ENCODE results near the gene DERL2.
"Not testable (repeated sequence)": the region's sequence is repeated elsewhere in the genome, so short reads cannot be mapped to it uniquely, and the experiment has no call there.

DERL2 gene

DNA sequence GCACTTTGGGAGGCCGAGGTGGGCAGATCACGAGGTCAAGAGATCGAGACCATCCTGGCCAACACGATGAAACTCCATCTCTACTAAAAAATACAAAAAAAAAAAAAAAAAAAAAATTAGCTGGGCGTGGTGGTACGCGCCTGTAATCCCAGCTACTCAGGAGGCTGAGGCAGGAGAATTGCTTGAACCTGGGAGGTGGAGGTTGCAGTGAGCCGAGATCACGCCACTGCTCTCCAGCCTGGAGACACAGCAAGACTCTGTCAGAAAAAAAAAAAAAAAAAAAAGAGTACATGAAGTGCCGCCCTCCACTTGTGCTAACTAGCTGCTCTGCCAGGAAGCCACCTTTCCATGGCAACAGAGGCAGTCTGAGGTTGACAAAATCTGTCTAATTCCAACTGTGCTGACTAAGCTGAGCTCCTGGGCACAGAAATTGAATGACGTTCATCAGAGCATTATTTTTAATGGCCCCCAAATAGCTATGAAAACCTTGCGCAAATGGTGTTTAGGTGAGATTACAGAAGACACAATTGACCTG, 50.1 kb downstream of the DERL2 start:
- DNase-seq = peak; percentile 45

DNA sequence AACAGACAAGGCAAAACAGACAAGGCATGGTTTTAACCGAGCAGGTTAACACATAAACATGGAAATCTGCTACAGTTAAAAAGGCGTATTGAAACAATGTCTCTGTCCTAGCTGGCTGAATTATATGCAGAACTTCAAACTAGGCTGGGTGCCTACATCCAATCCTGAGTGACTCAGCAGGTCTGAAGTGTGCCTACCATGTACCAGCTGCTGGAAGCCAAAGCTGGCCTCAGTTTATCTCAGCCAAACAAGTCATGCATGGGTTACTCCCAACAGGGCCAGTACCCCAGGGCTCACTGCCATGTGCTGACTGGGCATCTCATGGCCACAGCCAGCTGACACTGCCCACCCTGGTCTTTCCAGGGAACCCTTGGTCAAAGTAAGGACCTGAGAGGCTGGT, 51.0 kb downstream of the DERL2 start:
- no peak for DNase-seq

DNA sequence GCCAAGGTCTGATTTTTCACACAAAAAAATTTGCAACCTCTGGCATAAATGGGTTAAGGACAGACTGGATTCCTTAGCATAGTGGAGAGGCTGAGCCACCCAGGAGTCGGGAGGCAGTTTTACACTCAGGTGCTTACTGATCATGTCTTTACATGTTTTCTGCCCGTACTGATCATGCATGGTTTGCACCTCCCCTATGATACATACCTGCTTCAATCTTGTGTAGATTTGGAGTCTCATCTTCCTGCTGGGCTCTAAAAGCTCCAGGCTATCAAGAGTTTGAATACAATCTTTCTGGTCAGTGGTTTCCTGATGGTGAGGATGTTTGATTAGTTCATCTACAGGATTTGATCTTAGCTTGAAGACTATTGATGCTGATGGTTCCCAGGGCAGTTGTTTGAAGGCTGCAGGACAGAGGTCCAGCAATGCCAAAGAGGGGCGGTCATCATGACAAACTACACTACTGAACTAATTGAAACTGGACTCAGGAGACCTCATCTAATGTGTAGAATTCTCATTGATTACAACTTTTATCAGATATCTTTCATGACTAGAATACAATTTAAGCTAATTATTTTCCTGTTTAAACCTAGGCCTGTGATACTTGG, 53.9 kb downstream of the DERL2 start:
- DNase-seq = no peak

DNA sequence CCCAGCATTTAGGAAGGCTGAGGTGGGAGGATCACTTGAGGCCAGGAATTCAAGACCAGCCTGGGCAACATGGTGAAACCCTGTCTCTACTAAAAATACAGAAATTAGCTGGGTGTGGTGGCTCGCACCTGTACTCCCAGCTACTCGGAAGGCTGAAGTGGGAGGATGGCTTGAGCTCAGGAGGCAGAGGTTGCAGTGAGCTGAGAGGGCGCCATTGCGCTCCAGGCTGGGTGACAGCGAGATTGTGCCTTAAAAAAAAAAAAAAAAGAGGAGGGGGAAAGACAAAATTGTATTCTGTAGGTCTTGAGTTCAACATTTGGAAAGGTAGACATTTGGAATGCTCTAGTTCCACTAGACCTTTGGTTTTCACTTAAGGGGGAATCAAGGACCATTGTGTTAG, 54.7 kb downstream of the DERL2 start:
- DNase-seq = not testable (repeated sequence)

DNA sequence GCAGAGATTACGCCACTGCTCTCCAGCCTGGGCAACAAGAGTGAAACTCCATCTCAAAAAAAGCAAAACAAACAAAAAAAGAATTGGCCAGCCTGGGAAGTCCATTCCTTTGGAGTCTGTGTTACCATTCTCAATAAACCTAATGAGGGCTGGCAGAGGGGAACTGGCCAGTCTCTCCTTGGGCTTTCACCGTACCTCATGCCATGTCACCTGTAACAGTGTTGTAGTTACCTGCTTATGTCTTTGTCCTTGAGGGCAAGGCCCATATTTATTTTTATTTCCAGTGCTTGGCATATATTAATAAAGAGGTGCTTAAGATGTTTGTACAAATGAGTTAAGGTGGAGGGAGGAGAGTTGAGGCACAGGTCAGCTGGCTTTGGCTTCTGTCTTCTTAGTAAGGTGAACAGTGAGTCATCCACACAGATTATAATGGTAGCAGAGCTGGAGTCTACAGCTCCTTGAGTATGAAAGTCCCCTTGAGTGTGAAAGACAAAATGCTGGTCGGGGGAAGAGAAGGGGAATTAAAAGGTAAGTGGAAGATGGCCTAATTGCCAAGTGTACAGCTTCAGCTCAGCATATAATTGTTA, 55.5 kb downstream of the DERL2 start:
- DNase-seq = no peak

DNA sequence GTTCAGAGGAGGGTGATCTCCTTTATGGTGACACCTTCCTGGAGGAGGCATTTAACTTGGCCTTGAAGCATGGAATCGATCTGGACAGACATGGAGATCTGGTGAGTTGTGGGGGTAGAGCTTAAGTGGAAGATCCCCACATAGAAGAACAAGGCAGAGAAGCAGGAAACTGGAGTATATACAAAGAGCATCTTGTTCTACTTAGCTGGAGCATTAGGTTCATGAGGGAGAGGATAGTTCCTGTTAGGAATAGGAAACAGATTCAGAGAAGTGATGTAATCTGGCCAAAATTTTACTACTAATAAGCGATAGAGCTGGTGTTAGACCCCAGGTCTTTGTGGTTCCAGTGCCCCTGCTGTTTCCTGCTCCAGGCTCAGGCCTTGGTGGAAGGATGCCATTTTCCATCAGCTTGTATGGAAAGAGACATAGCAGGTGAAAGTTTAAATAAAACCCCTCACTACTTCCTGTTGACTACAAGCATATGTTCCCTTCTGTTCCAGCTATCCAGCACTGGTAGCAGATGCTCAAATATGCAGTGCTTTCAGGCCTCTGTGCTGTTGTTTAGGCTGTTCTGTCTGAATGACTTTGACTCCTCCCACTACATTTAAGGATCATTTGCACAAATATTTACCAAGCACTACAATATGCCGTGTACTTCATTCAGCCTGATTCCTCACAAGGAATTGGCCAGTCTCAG, 56.6 kb downstream of the DERL2 start:
- no peak for DNase-seq

DNA sequence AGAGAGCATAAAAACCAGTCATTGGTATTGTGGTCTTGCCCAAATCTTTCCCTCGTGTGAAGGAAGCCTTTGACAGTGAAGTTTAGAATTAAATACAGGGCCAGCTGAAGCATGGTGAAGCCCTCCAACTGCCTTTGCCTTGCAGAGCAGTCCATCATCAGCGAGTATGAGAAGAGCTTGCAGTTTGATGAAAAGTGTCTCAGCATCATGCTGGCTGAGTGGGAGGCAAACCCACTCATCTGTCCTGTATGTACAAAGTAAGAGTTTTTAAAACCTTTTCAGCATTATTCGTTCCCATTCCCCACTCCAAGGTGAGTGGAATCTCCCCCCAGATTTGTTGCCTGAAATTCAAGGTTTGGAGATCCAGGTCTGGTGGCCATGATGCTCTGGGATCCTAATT, 60.2 kb downstream of the DERL2 start:
- no peak for DNase-seq

DNA sequence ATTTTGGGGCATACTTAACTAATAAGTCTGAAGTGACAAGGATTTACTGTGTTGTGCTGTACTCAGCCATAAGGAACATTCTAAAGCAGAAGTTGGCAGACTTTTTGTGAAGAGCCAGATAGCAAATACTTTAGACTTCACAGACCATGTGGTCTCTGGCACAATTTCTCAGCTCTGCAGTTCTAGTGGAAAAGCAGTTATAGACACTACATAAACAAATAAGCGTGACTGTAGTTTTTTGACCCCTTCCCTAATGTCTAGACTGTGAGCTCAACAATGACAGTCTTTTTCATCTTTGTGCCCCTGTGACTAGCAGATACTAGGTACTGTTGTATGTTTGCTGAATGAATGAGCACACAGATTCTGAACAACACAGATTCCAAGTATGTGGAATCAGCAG, 61.1 kb downstream of the DERL2 start:
- no peak for DNase-seq

DNA sequence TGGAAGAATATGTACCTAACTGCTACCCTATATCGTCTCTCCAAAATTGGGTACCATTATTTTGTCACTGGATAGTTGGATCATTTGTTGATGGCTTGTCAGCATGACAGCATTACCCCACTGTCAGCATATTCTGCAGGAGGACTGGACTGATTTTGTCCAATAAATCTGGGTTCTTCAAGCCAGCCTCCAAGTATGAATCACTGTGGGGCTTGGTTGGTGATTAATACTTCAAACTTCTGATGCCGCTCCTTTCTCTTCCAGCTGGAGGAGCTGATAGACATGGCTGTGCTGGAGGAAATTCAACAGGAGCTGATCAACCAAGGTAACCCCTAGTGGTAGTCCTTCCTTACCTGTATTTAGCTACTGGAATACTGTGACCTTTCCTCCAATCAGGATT, 63.5 kb downstream of the DERL2 start:
- DNase-seq = no peak

All from hematopoietic multipotent progenitor cell treated with erythropoietin and hydrocortisone succinate and interleukin-3 and kit ligand, for 4 days (in vitro differentiated cells).